ENCODE data around the gene HRH1.
"Not testable (repeated sequence)": the region's sequence is repeated elsewhere in the genome, so short reads cannot be mapped to it uniquely, and the experiment has no call there.

Gene HRH1

GRCh38 chr3:11206316-11206715, 52.0 kb downstream of the HRH1 start:
- DNase-seq (ENCODE audit: low read depth in 2 of 2) = no peak

- no peak for DNase-seq (ENCODE audit: low read depth in 2 of 2)
Observed at GRCh38 chr3:11206953-11207352, 52.7 kb downstream of the HRH1 start.

- no peak for DNase-seq (ENCODE audit: low read depth in 2 of 2)
Observed at GRCh38 chr3:11211531-11212298, 57.4 kb downstream of the HRH1 start.

GRCh38 chr3:11212299-11212608, 58.0 kb downstream of the HRH1 start:
- no peak for DNase-seq (ENCODE audit: low read depth in 2 of 2)

GRCh38 chr3:11212784-11213183, 58.5 kb downstream of the HRH1 start:
- DNase-seq (ENCODE audit: low read depth in 2 of 2) = no peak

- no peak for DNase-seq (ENCODE audit: low read depth in 2 of 2)
Observed at GRCh38 chr3:11213810-11214450, 59.6 kb downstream of the HRH1 start.

- DNase-seq (ENCODE audit: low read depth in 2 of 2) = no peak
Observed at GRCh38 chr3:11214451-11214978, 60.2 kb downstream of the HRH1 start.

- DNase-seq (ENCODE audit: low read depth in 2 of 2) = not testable (repeated sequence)
Observed at GRCh38 chr3:11217370-11217769, 63.1 kb downstream of the HRH1 start.

GRCh38 chr3:11220230-11220629, 65.9 kb downstream of the HRH1 start:
- DNase-seq (ENCODE audit: low read depth in 2 of 2) = no peak

GRCh38 chr3:11221818-11222415, 67.6 kb downstream of the HRH1 start:
- no peak for DNase-seq (ENCODE audit: low read depth in 2 of 2)

- DNase-seq (ENCODE audit: low read depth in 2 of 2) = no peak
Observed at GRCh38 chr3:11224010-11224409, 69.7 kb downstream of the HRH1 start.

- no peak for DNase-seq (ENCODE audit: low read depth in 2 of 2)
Observed at GRCh38 chr3:11224870-11225229, 70.6 kb downstream of the HRH1 start.

- DNase-seq (ENCODE audit: low read depth in 2 of 2) = no peak
Observed at GRCh38 chr3:11226042-11226370, 71.7 kb downstream of the HRH1 start.

- no peak for DNase-seq (ENCODE audit: low read depth in 2 of 2)
Observed at GRCh38 chr3:11228041-11228440, 73.7 kb downstream of the HRH1 start.

GRCh38 chr3:11230125-11230524, 75.8 kb downstream of the HRH1 start:
- DNase-seq (ENCODE audit: low read depth in 2 of 2) = no peak

- no peak for DNase-seq (ENCODE audit: low read depth in 2 of 2)
Observed at GRCh38 chr3:11230832-11231231, 76.5 kb downstream of the HRH1 start.

- DNase-seq (ENCODE audit: low read depth in 2 of 2) = no peak
Observed at GRCh38 chr3:11235385-11235784, 81.1 kb downstream of the HRH1 start.

- DNase-seq (ENCODE audit: low read depth in 2 of 2) = peak; percentile 49 to 70
Observed at GRCh38 chr3:11236588-11237461, 82.5 kb downstream of the HRH1 start.

- no peak for DNase-seq (ENCODE audit: low read depth in 2 of 2)
Observed at GRCh38 chr3:11238060-11238459, 83.8 kb downstream of the HRH1 start.

- DNase-seq (ENCODE audit: low read depth in 2 of 2) = no peak
Observed at GRCh38 chr3:11238880-11239279, 84.6 kb downstream of the HRH1 start.

GRCh38 chr3:11239796-11240195, 85.5 kb downstream of the HRH1 start:
- DNase-seq (ENCODE audit: low read depth in 2 of 2) = no peak

- DNase-seq (ENCODE audit: low read depth in 2 of 2) = no peak
Observed at GRCh38 chr3:11240496-11240895, 86.2 kb downstream of the HRH1 start.

Measured in stimulated activated CD8-positive, alpha-beta memory T cell treated with anti-CD3 and anti-CD28 coated beads, Interleukin-7, amount 100 ng/mL, for 1 hour (primary cell).